ENCODE measurements around the gene PPP6C.
"Not testable (repeated sequence)": the region's sequence is repeated elsewhere in the genome, so short reads cannot be mapped to it uniquely, and the experiment has no call there.

The PPP6C gene

GRCh38 chr9:125140576-125140975 lies 49.0 kb downstream of the PPP6C start:
- no peak for DNase-seq

GRCh38 chr9:125137200-125137599 lies 52.4 kb downstream of the PPP6C start:
- no peak for DNase-seq

GRCh38 chr9:125134976-125135375 lies 54.6 kb downstream of the PPP6C start:
- no peak for DNase-seq

- no peak for DNase-seq
Measured at GRCh38 chr9:125133403-125134329, 55.9 kb downstream of the PPP6C start.

GRCh38 chr9:125131778-125132177 lies 57.8 kb downstream of the PPP6C start:
- no peak for DNase-seq

- DNase-seq = peak; percentile 50
Measured at GRCh38 chr9:125126019-125126746, 63.4 kb downstream of the PPP6C start.

- no peak for DNase-seq
Measured at GRCh38 chr9:125125523-125125922, 64.1 kb downstream of the PPP6C start.

- DNase-seq = no peak
Measured at GRCh38 chr9:125121146-125121545, 68.5 kb downstream of the PPP6C start.

GRCh38 chr9:125119643-125120286 lies 69.8 kb downstream of the PPP6C start:
- DNase-seq = no peak

- not testable (repeated sequence) for DNase-seq
Measured at GRCh38 chr9:125118696-125119095, 70.9 kb downstream of the PPP6C start.

GRCh38 chr9:125114503-125114902 lies 75.1 kb downstream of the PPP6C start:
- DNase-seq = not testable (repeated sequence)

- no peak for DNase-seq
Measured at GRCh38 chr9:125110464-125110863, 79.1 kb downstream of the PPP6C start.

GRCh38 chr9:125108541-125108940 lies 81.1 kb downstream of the PPP6C start:
- not testable (repeated sequence) for DNase-seq

- DNase-seq = no peak
Measured at GRCh38 chr9:125106285-125106893, 83.2 kb downstream of the PPP6C start.

GRCh38 chr9:125103770-125104460 lies 85.7 kb downstream of the PPP6C start:
- no peak for DNase-seq

- no peak for DNase-seq
Measured at GRCh38 chr9:125103021-125103420, 86.6 kb downstream of the PPP6C start.

- DNase-seq = no peak
Measured at GRCh38 chr9:125100822-125101221, 88.8 kb downstream of the PPP6C start.

- DNase-seq = no peak
Measured at GRCh38 chr9:125099816-125100215, 89.8 kb downstream of the PPP6C start.
